Activated naive CD8-positive, alpha-beta T cell treated with anti-CD3 and anti-CD28 coated beads, Interleukin-2, amount 50 U/mL, for 16 hours (primary cell): ENCODE results near the gene IL17D.
"Not testable (repeated sequence)": the region's sequence is repeated elsewhere in the genome, so short reads cannot be mapped to it uniquely, and the experiment has no call there.

Source experiments
- DNase-seq: peaks from one replicate; pipeline ENCODE4 v3.0.0-alpha.2; 2020; ENCODE audit warnings: low read depth, low spot score

IL17D gene

DNA sequence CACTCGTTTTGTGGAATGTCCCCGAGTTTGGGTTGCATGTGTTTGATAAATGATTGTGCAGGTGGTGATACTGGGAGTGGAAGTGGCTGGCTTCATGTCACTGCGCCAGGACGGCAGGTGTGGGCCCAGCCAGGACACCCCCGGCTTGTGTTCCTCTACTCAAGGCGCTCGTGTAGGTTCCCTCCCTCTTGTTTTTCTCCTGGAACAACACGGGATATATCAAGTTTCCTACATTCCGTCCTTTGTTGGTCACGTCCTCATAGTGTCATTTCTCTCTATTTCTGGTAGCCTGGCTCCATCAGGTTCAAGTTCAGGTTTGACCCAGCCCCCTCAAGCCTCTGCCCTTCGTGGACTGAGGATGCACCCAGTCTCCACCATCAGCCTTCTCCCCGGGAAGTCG, 16.3 kb downstream of the IL17D start:
- no peak for DNase-seq

DNA sequence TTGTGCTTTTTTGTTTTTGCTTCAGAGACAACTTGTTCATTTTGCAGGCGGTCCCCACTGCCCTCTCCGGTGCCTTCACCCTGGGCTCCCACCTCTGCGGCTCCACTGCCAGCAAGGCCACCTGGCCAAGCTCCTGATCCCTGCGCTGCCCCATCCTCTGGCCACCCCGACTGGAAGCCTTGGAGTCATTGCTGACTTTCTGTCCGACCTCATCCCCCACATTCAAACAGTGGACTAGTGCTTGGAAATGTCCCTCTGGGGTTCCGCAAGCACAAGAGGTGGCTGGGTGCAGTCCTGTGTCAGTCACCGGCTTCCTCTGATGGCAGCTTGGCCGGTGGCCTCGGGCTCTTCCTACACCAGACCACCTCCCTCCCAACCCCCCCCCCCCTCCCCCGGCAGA, 17.0 kb downstream of the IL17D start:
- DNase-seq: no peak

GRCh38 chr13:20721058-20721453, 17.6 kb downstream of the IL17D start:
- DNase-seq: no peak

DNA sequence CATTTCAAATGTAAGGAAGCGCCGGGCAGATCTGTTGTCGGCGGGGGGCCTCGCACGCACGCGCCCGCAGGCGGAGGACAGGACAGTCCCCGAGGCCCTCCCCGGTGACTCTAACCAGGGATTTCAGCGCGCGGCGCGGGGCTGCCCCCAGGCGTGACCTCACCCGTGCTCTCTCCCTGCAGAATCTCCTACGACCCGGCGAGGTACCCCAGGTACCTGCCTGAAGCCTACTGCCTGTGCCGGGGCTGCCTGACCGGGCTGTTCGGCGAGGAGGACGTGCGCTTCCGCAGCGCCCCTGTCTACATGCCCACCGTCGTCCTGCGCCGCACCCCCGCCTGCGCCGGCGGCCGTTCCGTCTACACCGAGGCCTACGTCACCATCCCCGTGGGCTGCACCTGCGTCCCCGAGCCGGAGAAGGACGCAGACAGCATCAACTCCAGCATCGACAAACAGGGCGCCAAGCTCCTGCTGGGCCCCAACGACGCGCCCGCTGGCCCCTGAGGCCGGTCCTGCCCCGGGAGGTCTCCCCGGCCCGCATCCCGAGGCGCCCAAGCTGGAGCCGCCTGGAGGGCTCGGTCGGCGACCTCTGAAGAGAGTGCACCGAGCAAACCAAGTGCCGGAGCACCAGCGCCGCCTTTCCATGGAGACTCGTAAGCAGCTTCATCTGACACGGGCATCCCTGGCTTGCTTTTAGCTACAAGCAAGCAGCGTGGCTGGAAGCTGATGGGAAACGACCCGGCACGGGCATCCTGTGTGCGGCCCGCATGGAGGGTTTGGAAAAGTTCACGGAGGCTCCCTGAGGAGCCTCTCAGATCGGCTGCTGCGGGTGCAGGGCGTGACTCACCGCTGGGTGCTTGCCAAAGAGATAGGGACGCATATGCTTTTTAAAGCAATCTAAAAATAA, 18.2 kb downstream of the IL17D start:
- no peak for DNase-seq

DNA sequence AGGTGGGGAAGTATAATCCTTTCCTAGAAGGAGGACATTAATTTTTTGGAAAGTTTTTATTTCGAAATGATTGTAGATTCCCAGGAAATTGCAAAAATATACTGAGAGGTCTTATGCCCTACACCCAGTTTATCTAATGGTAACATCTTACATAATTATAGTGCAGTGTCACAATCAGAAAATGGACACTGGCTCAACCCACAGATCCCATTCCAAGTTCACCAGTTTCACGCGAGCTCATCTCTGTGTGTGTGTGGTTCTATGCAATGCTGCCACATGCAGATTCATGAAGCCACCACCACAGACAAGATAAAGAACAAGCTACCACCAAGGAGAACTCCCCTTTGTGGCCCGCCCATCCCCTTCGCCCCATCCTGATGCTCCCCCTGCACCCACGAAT, 24.4 kb downstream of the IL17D start:
- no peak for DNase-seq

DNA sequence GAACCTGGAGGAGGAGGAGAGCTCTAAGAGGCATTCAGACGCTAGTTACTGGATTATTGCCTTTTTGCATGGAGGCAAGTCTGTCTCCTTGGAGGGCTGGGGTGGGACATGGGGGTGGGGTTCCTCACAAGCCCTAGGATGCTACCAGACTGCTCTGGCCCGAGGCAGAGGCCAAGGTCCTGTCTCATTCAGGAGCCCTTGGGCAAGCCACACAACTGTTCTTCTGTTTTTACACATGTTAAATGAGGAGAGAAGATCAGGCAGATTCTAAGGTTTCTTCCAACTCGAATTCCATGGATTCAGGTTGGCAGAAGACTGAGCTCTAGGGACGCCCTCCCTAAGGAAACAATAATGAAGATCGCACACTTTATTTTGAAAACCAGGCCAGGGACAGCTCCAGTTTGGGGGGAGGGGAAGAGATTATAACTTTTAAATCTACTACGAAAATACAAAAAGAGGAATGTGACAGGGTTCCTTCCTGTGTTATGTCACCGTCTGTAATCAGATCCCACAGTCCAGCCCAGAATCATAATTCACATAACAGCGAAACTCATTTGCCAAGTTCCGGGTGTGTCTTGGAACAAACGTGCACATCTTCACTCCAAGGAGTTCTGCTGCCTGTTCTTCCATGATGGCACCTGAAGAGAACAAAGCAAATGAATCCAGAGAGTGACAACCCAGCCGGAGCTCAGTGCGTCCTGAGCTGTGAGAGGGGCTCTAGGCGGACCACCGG, 25.2 kb downstream of the IL17D start:
- DNase-seq: no peak

- no peak for DNase-seq
Observed at GRCh38 chr13:20729633-20730585, 26.4 kb downstream of the IL17D start.

DNA sequence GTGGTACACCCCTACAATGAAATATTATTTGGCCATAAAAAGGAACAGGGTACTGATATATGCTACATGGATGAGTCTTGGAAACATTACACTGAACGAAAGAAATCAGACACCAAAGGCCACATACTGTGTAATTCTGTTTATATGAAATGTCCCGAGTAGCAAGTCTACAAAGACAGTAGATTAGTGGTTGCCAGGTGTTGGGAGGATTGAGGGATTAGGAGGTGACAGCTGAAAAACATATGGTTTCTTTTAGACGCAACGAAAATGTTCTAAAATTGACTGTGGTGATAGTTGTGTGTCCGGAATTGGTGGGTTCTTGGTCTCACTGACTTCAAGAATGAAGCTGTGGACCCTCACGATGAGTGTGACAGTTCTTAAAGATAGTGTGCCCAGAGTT, 35.1 kb downstream of the IL17D start:
- no peak for DNase-seq

- no peak for DNase-seq
Observed at GRCh38 chr13:20740021-20740420, 36.5 kb downstream of the IL17D start.

DNA sequence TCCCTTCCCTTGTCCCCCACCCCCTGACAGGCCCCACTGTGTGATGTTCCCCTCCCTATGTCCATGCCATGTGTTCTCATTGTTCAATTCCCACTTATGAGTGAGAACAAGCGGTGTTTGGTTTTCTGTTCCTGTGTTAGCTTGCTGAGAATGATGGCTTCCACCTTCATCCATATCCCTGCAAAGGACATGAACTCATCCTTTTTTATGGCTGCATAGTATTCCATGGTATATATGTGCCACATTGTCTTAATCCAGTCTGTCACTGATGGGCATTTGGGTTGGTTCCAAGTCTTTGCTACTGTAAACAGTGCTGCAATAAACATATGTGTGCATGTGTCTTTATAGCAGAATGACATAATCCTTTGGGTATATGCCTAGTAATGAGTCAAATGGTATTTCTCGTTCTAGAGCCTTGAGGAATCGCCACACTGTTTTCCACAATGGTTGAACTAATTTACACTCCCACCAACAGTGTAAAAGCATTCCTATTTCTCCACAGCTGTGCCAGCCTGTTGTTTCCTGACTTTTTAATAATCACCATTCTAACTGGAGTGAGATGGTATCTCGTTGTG, 40.4 kb downstream of the IL17D start:
- not testable (repeated sequence) for DNase-seq

GRCh38 chr13:20749377-20749776, 45.9 kb downstream of the IL17D start:
- DNase-seq: no peak

- no peak for DNase-seq
Observed at GRCh38 chr13:20754009-20754408, 50.5 kb downstream of the IL17D start.

- no peak for DNase-seq
Observed at GRCh38 chr13:20760872-20761271, 57.4 kb downstream of the IL17D start.

GRCh38 chr13:20767309-20767943, 63.9 kb downstream of the IL17D start:
- no peak for DNase-seq

DNA sequence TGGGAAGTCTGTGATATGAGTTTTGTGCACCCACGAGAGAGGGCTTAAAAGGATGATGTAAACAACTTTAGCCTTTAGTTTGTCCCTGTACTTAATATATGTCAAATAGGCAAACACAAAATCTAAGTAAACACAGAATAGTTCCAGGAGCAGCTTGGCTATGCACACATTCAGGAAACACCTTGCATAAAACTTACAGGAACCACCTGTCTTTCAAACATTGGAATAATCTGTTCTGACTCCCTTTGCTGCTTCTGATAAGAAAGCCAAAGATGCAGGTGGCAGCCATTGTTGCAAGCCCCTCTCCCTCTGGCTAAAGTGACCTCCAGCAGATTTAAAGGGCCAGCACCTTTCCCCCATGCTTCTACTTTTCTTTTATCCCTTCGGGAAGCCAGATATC, 65.6 kb downstream of the IL17D start:
- DNase-seq: no peak

GRCh38 chr13:20769834-20770233, 66.3 kb downstream of the IL17D start:
- no peak for DNase-seq
